ENCODE results near the gene GREB1.

GREB1 gene

GRCh38 chr2:11552260-11552638, 18.4 kb downstream of the GREB1 start:
- no peak for DNase-seq (ENCODE audit: low read depth)
- no peak overlapping the region for H3K4me3 ChIP-seq (ENCODE audit: low read length)
- no peak for TF ChIP-seq CTCF (IDR thresholded peaks at IDR 0.05; ENCODE audit: insufficient read depth, low read depth, low read length, missing control alignments)

- no peak for TF ChIP-seq CTCF (IDR thresholded peaks at IDR 0.05; ENCODE audit: insufficient read depth, low read depth, low read length, missing control alignments)
- H3K4me3 ChIP-seq (ENCODE audit: low read length): no peak overlapping the region
- no peak for DNase-seq (ENCODE audit: low read depth)
These were observed 20.0 kb downstream of the GREB1 start for GRCh38 chr2:11553661-11554398.

DNA sequence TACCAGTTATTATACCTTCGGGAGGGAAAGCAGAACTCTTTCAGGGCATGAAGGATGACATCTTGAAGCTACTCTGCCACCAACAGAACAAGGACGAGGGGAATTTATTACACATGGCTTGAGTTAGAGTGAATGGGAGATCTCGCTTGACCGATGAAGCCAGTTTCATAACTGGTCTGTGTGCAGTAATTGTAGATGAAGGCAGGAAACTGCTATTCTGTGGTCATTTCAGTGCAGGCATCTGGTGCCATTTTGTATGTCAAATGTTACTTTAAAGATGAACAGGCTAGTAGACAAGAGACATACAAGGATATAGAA, 20.5 kb downstream of the GREB1 start:
- H3K4me3 ChIP-seq (ENCODE audit: low read length): no peak overlapping the region
- DNase-seq (ENCODE audit: low read depth): no peak
- TF ChIP-seq CTCF (IDR thresholded peaks at IDR 0.05; ENCODE audit: insufficient read depth, low read depth, low read length, missing control alignments): no peak

GRCh38 chr2:11556101-11556806, 22.4 kb downstream of the GREB1 start:
- no peak overlapping the region for H3K4me3 ChIP-seq (ENCODE audit: low read length)
- TF ChIP-seq CTCF (IDR thresholded peaks at IDR 0.05; ENCODE audit: insufficient read depth, low read depth, low read length, missing control alignments): no peak
- no peak for DNase-seq (ENCODE audit: low read depth)

DNA sequence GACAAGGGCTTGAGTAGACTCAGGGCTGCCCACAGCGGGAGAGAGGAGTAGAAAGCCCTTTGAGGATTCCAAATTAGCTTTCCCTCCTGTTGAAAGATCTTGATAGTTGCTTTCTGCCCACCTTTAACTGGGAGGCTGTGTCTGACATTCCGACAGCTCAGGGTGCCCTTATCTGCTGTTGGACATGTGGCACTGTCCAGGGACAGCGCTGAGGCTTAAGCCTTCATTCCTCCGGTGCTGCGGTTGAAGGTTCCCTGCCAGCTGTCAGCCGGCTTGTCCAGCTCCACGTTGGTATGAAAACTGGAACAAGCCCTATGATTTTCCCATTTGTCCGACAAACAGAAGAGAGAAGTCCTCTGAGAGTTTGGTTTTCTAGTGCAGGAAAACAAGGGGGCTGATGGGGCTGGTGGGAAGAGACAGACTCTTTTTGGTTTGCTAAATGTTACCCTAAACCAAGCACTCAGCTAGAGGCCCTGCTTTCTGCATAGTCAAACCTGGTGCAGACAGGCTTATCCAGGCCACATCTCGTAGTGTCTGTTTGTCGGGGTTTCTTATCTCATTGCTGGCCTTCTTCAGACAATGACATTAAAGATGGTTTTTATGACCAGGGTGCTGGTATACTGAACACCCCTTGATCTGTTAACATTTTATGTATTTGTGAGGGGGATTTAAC, 24.5 kb downstream of the GREB1 start:
- no peak overlapping the region for H3K4me3 ChIP-seq (ENCODE audit: low read length)
- no peak for TF ChIP-seq CTCF (IDR thresholded peaks at IDR 0.05; ENCODE audit: insufficient read depth, low read depth, low read length, missing control alignments)
- DNase-seq (ENCODE audit: low read depth): no peak

- no peak for TF ChIP-seq CTCF (IDR thresholded peaks at IDR 0.05; ENCODE audit: insufficient read depth, low read depth, low read length, missing control alignments)
- H3K4me3 ChIP-seq (ENCODE audit: low read length): no peak overlapping the region
- DNase-seq (ENCODE audit: low read depth): no peak
These were observed 25.4 kb downstream of the GREB1 start for GRCh38 chr2:11559066-11559785.
